ENCODE data around the gene C12orf76. TPM values are rescaled to one million over a fixed set of nuclear protein-coding genes. Genes with fewer than 3 reads are reported as not detected.

C12orf76 gene
- total and polyA plus RNA-seq, 2 of the 13 experiments (the other 11 are each of a cell fraction or from before 2014, with no cell fraction given) = 15.8 to 38.4 TPM

- no peaks in the 10 kb centered on the region for H3K27me3 ChIP-seq (ENCODE audit: control insufficient read depth in 1 of 2, insufficient read depth in 2 of 2, low read length in 2 of 2)
- 82% methylated on average over 7 of the region's 7 CpGs for WGBS (ENCODE audit: low lambda C conversion rate)
- no peak overlapping the region for H3K9ac ChIP-seq (ENCODE audit: insufficient read depth, low read depth, low read length)
- no peaks in the 10 kb centered on the region for H3K79me2 ChIP-seq (ENCODE audit: insufficient read depth, low read length)
- no peaks in the 10 kb centered on the region for H4K20me1 ChIP-seq (ENCODE audit: insufficient read depth, low read length)
- H3K4me1 ChIP-seq (ENCODE audit: insufficient read depth, low read length) = no peaks in the 10 kb centered on the region
- no peak for DNase-seq (ENCODE audit: low spot score)
- no peaks in the 10 kb centered on the region for H3K9me3 ChIP-seq (ENCODE audit: low read length)
- in situ Hi-C loops (cut with HindIII; ENCODE audit: extremely low pct_ligation_motif_present, low pct_unique_long_range_greater_than_20kb) (no loop called here), intact Hi-C loops (cut with micrococcal nuclease; ENCODE audit: unreplicated experiment) (no loop called here)
- H3K4me3 ChIP-seq (replicated peaks in 1 of 3; ENCODE audit: insufficient read depth in 1 of 3, low read depth in 2 of 3, low read length in 3 of 3) = no peak overlapping the region
- ChIA-PET POLR2A (no interaction called here), CTCF (ENCODE audit: low intra/inter-chr PET ratio, low total read pairs) (no interaction called here)
- FAIRE-seq = no peak
- no peak overlapping the region for H2AFZ ChIP-seq (ENCODE audit: low read length)
- ATAC-seq = no peak
- H3K4me2 ChIP-seq (ENCODE audit: low read depth, low read length) = no peak overlapping the region
- peak; percentile 30; the same call in 1 of the 2 replicates for TF ChIP-seq NFYB (CRISPR knock-in tag; IDR thresholded peaks at IDR 0.05)
- TF ChIP-seq NFYC (CRISPR knock-in tag; IDR thresholded peaks at IDR 0.05) = peak; percentile 37
- no peak for TF ChIP-seq CTCF (CRISPR knock-in tag; IDR thresholded peaks at IDR 0.05)
- TF ChIP-seq, protein P1, sequence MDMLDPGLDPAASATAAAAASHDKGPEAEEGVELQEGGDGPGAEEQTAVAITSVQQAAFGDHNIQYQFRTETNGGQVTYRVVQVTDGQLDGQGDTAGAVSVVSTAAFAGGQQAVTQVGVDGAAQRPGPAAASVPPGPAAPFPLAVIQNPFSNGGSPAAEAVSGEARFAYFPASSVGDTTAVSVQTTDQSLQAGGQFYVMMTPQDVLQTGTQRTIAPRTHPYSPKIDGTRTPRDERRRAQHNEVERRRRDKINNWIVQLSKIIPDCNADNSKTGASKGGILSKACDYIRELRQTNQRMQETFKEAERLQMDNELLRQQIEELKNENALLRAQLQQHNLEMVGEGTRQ (IDR thresholded peaks at IDR 0.05; ENCODE audit: low read depth, low read length) = 0 out of 2 replicates have a peak, but pooled peaks have one; percentile 12
- TF ChIP-seq, protein P1 (CRISPR knock-in tag; IDR thresholded peaks at IDR 0.05; ENCODE audit: borderline replicate concordance) = peak; percentile 45; the same call in 1 of the 2 replicates
- H3K27ac ChIP-seq (ENCODE audit: extremely low read length, insufficient read depth, low read length) = no peak overlapping the region
- no TSS peak for BruUV-seq (replicated peaks)
- H3K36me3 ChIP-seq (replicated peaks in 1 of 2; ENCODE audit: control insufficient read depth in 1 of 2, insufficient read depth in 2 of 2, low read length in 2 of 2) = no peaks in the 10 kb centered on the region
These were observed 19.2 kb upstream of the C12orf76 start for GRCh38 chr12:110067531-110067930.

All from HepG2 (cell line).